HepG2 (cell line): ENCODE results near the gene ATP2B2. TPM values are rescaled to one million over a fixed set of nuclear protein-coding genes. Genes with fewer than 3 reads are reported as not detected.

Source experiments
- AKNA ChIP-seq: sonication (generic); formaldehyde crosslinking; IDR thresholded peaks from 2 replicates; pipeline ENCODE4 v1.4.0; 2020; ENCODE audit warnings: missing genetic modification reagents, borderline replicate concordance
- BORCS8-MEF2B ChIP-seq: sonication (generic); formaldehyde crosslinking; IDR thresholded peaks from 2 replicates; pipeline ENCODE4 v1.8.0; 2022; ENCODE audit warnings: mild to moderate bottlenecking, missing genetic modification reagents
- E2F2 ChIP-seq: sonication (generic); formaldehyde crosslinking; IDR thresholded peaks from 2 replicates; pipeline ENCODE4 v1.4.0; 2020; ENCODE audit warnings: missing genetic modification reagents, borderline replicate concordance
- ELF1 ChIP-seq: sonication (generic); formaldehyde crosslinking; IDR thresholded peaks from 2 replicates; pipeline ENCODE4 v1.4.0; 2020; ENCODE audit warnings: missing genetic modification reagents
- ETV6 ChIP-seq: sonication (generic); formaldehyde crosslinking; conservative IDR thresholded peaks from 2 replicates; pipeline ENCODE4 v1.4.0; 2020; ENCODE audit warnings: missing genetic modification reagents
- HNF4A ChIP-seq: sonication (generic); formaldehyde crosslinking; IDR thresholded peaks from 2 replicates; pipeline ENCODE4 v1.4.0; 2020; ENCODE audit warnings: missing genetic modification reagents
- MATR3 ChIP-seq: sonication (generic); formaldehyde crosslinking; IDR thresholded peaks from 2 replicates; pipeline ENCODE4 v1.4.0; 2020; ENCODE audit warnings: missing genetic modification reagents
- MIXL1 ChIP-seq: IDR thresholded peaks from 2 replicates; pipeline ENCODE4 v1.6.1; 2016
- NFYC ChIP-seq: IDR thresholded peaks from 2 replicates; pipeline ENCODE4 v1.6.1; 2016; ENCODE audit warnings: missing genetic modification reagents, missing compliant biosample characterization
- ZGPAT ChIP-seq: IDR thresholded peaks from 2 replicates; pipeline ENCODE4 v1.6.1; 2016; ENCODE audit warnings: mild to moderate bottlenecking
- ZMYM2 ChIP-seq: sonication (generic); formaldehyde crosslinking; IDR thresholded peaks from 2 replicates; pipeline ENCODE4 v1.8.0; 2022; ENCODE audit warnings: mild to moderate bottlenecking, missing genetic modification reagents
- ZNF3 ChIP-seq: IDR thresholded peaks from 2 replicates; pipeline ENCODE4 v1.7.0; 2017; ENCODE audit warnings: inconsistent platforms
- ZNF318 ChIP-seq: sonication (generic); formaldehyde crosslinking; IDR thresholded peaks from 2 replicates; pipeline ENCODE4 v1.4.0; 2020; ENCODE audit warnings: mild to moderate bottlenecking, missing genetic modification reagents
- ZNF674 ChIP-seq: sonication (generic); formaldehyde crosslinking; IDR thresholded peaks from 2 replicates; pipeline ENCODE4 v1.5.0; 2020; ENCODE audit warnings: low read depth, mild to moderate bottlenecking, missing genetic modification reagents
- ZNF841 ChIP-seq: sonication (generic); formaldehyde crosslinking; IDR thresholded peaks from 2 replicates; pipeline ENCODE4 v1.8.1; 2023; ENCODE audit warnings: missing genetic modification reagents, borderline replicate concordance
- polyA plus RNA-seq, 8 experiments: library from polyadenylated mRNA; depleted of rRNA in 3 of 8; stranded (reverse) in 7 of 8; unstranded in 1 of 8; fragments of >200 nt; fragmentation: Illumina TruSeq in 4 of 8; extraction: Trizol in 4 of 8; gene quantifications; 2 replicates each; pipeline versions ENCODE4 v1.2.1 to v1.2.3, GENCODE V29; 2011 to 2016; ENCODE audit warnings: low read depth in 4 of 8, missing spikeins in 1 of 8, mixed read lengths in 1 of 8; ENCODE audit not compliant: insufficient read depth in 1 of 8
- total RNA-seq, 5 experiments: library from RNA; depleted of rRNA; stranded (reverse); fragments of >200 nt; fragmentation: Illumina TruSeq; extraction: Trizol; gene quantifications; 2 replicates each; pipeline ENCODE4 v1.2.3, GENCODE V29; 2016; ENCODE audit warnings: low read depth in 1 of 5

Gene ATP2B2
- total and polyA plus RNA-seq, 2 of the 13 experiments (the other 11 are each of a cell fraction or from before 2014, with no cell fraction given), result 1.5 to 2.3 TPM

- TF ChIP-seq AKNA (CRISPR knock-in tag) (no peak), ZNF318 (CRISPR knock-in tag) (no peak), ZGPAT (peak; percentile 85), MATR3 (no peak), ELF1 (CRISPR knock-in tag) (peak; percentile 38; the same call in 1 of the 2 replicates), HNF4A (peak; percentile 100), ZNF3 (no peak), NFYC (CRISPR knock-in tag) (no peak), ZMYM2 (CRISPR knock-in tag) (peak; percentile 95), ZNF841 (no peak), ZNF674 (no peak), E2F2 (CRISPR knock-in tag) (no peak), ETV6 (CRISPR knock-in tag) (no peak), BORCS8-MEF2B (CRISPR knock-in tag) (no peak), MIXL1 (CRISPR knock-in tag) (peak; percentile 62; the same call in 1 of the 2 replicates)
Observed at GRCh38 chr3:10317311-10317960, 187.9 kb downstream of the ATP2B2 start (continued).
